GM18520 (cell line): ENCODE data around the gene WDR44.
"Not testable (repeated sequence)": the region's sequence is repeated elsewhere in the genome, so short reads cannot be mapped to it uniquely, and the experiment has no call there.

Experiments
- ATAC-seq: cut with Tn5 transposase; IDR thresholded peaks from one replicate; pipeline ENCODE4 v1.9.1; 2021; ENCODE audit not compliant: unreplicated experiment

WDR44 gene

GRCh38 chrX:118345464-118346257 is at the start of gene WDR44:
TSS of gene WDR44 (plus strand) at chrX:118346106. CDS start at chrX:118346504, 398 bp downstream.
- ATAC-seq, result peak; percentile 77

GRCh38 chrX:118305827-118306226 is 40.1 kb upstream of the WDR44 start:
- ATAC-seq, result not testable (repeated sequence)

GRCh38 chrX:118315529-118315928 is 30.4 kb upstream of the WDR44 start:
- ATAC-seq, result no peak

GRCh38 chrX:118324588-118324987 is 21.3 kb upstream of the WDR44 start:
- no peak for ATAC-seq

- ATAC-seq, result no peak
These were observed 20.5 kb upstream of the WDR44 start for GRCh38 chrX:118325453-118325852.

- ATAC-seq, result no peak
These were observed 16.7 kb upstream of the WDR44 start for GRCh38 chrX:118329175-118329574.

GRCh38 chrX:118337687-118338086 is 8.2 kb upstream of the WDR44 start:
- ATAC-seq, result no peak

- ATAC-seq, result no peak
These were observed 7.0 kb upstream of the WDR44 start for GRCh38 chrX:118338930-118339329.

GRCh38 chrX:118345045-118345463 is 852 bp upstream of the WDR44 start:
- ATAC-seq, result no peak

- peak; percentile 8 for ATAC-seq
These were observed 570 bp downstream of the WDR44 start for GRCh38 chrX:118346258-118347094.

GRCh38 chrX:118347131-118347530 is 1.2 kb downstream of the WDR44 start:
- no peak for ATAC-seq

GRCh38 chrX:118347736-118348135 is 1.8 kb downstream of the WDR44 start:
- ATAC-seq, result no peak

GRCh38 chrX:118348186-118348810 is 2.4 kb downstream of the WDR44 start:
- no peak for ATAC-seq

GRCh38 chrX:118349188-118349587 is 3.3 kb downstream of the WDR44 start:
- ATAC-seq, result no peak

GRCh38 chrX:118350221-118350620 is 4.3 kb downstream of the WDR44 start:
- ATAC-seq, result no peak

GRCh38 chrX:118350706-118351105 is 4.8 kb downstream of the WDR44 start:
- ATAC-seq, result no peak

GRCh38 chrX:118352566-118352965 is 6.7 kb downstream of the WDR44 start:
- ATAC-seq, result no peak

- peak; percentile 56 for ATAC-seq
These were observed 7.4 kb downstream of the WDR44 start for GRCh38 chrX:118353081-118353850.

- ATAC-seq, result no peak
These were observed 9.5 kb downstream of the WDR44 start for GRCh38 chrX:118355225-118355920.

- no peak for ATAC-seq
These were observed 10.3 kb downstream of the WDR44 start for GRCh38 chrX:118356154-118356701.
